Stimulated activated CD4-positive, alpha-beta T cell treated with anti-CD3 and anti-CD28 coated beads, Interleukin-12 subunit alpha, Interleukin-12 subunit beta, amount 100 ng/mL, for 4 hours (primary cell): Measurements from ENCODE around the gene SLC7A6.

Experiments used
- DNase-seq: peaks from one replicate; pipeline ENCODE4 v3.0.0-alpha.2; 2020

SLC7A6 gene

DNA sequence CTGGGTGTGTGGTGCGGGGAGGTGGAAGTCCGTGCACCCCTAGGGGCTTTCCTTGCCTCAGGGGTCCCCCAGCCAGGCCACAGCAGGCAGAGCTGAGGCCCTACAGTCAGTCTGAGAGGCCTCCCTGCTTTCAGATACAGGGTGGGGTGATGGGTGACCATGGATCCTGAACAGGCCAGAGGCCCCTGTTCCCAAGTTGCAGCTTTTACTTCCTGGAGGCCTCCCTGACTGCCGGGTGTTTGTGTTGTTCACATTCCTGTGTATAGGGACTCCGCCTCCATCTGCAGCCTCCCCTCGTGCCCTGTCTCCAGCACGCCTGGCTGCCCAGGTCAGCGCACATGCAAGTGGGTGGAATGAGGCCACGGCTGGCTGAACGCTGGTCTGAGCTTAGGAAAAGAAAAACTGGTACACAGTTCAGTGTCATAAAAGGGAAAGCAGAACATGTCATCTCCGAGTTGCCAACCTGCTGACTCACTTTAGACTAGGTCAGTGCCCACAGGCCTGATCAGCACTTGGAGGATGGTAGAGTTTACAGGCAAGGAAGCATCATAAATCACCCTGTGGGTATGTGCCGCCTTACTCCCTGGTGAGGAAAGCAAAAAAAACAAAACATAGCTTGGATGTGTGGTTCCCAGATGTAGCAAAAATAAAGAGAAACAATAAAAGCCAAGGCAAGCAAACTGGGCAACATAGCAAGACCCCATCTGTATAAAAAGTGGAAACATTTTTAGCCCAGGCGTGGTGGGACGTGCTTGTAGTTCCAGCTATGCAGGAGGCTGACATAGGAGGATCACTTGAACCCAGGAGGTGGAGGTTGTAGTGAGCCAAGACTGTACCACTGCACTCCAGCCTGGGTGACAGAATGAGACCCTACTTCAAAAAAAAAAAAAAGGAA, 6.2 kb upstream of the SLC7A6 start:
- DNase-seq: no peak

DNA sequence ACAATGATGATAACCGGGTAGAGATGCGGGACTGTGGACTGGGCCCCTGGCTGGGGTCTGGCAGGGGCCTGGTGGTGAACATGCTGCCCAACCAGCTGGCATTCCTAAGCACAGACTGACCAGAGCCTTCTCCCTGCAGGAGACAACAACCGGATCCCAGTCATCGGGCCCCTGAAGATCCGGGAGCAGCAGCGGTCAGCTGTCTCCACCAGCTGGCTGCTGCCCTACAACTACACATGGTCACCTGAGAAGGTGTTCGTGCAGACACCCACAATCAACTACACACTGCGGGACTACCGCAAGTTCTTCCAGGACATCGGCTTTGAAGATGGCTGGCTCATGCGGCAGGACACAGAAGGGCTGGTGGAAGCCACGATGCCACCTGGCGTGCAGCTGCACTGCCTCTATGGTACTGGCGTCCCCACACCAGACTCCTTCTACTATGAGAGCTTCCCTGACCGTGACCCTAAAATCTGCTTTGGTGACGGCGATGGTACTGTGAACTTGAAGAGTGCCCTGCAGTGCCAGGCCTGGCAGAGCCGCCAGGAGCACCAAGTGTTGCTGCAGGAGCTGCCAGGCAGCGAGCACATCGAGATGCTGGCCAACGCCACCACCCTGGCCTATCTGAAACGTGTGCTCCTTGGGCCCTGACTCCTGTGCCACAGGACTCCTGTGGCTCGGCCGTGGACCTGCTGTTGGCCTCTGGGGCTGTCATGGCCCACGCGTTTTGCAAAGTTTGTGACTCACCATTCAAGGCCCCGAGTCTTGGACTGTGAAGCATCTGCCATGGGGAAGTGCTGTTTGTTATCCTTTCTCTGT, 5.1 kb upstream of the SLC7A6 start:
- no peak for DNase-seq

DNA sequence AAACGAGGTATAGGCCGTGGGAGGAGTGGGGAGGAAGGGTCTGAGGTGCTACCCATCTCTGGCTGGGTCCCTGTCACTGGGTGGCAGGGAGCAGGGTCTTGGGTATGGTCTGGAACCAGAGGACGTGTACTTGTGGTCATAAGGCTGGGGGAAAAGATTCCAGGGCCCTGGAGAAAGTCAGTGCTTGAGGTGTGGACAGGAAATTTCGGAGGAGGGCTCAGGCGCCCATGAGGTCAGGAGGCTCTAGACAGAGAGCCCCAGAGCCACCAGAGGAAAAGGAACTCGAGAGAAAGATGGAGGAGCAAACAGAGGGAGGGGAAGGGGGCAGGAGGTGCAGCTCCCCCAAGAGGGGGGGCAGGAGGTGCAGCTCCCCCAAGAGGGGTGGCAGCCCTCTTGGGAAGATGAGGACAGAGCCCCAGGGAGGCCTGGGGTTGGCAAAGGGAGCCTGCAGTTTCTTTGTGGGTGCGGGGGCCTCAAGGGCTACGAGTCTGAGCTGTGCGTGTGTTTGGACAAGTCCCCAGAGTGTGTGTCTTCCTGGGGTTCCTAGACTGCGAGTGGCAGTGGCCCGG, 683 bp upstream of the SLC7A6 start:
- no peak for DNase-seq

DNA sequence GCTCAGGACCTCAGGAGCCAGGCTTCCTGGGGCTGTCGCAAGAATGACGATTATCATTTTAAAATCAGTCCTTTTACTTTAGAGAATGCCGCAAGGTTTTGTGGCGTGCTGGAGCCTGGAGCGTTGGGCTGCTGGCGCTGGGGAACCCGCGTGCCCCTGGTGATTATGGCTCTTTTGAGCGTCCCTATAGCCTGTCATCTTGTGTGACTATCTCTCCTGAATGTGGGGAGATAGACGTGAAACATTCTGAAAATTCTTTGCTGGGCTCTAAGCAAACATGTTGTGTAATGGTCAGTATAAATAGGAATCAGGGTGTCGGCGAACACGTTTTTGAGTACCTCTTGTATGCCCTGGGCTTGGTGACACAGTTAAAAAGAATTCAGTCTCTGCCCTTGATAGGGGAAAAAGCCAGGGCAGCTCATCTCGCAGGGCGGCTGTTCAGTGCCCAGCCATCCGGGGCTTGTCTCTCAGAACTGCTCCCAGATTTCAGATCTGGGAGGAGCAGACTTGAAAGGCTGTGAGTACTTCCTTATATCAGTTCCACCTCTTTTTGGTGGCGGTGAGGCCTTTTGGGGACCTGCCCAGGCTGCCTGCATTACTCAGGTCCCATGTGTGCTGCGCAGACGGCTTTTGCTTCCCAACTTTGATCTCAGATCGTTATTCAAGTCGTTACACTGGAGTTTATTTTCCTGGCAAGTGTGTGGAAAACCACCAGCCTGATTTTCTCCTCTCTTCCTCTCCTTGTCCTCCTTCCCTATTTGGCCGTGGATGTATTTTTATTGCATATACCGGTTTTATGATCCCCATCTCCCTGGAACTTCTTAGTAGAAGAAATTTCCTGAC, 973 bp downstream of the SLC7A6 start:
- DNase-seq: peak; percentile 43

DNA sequence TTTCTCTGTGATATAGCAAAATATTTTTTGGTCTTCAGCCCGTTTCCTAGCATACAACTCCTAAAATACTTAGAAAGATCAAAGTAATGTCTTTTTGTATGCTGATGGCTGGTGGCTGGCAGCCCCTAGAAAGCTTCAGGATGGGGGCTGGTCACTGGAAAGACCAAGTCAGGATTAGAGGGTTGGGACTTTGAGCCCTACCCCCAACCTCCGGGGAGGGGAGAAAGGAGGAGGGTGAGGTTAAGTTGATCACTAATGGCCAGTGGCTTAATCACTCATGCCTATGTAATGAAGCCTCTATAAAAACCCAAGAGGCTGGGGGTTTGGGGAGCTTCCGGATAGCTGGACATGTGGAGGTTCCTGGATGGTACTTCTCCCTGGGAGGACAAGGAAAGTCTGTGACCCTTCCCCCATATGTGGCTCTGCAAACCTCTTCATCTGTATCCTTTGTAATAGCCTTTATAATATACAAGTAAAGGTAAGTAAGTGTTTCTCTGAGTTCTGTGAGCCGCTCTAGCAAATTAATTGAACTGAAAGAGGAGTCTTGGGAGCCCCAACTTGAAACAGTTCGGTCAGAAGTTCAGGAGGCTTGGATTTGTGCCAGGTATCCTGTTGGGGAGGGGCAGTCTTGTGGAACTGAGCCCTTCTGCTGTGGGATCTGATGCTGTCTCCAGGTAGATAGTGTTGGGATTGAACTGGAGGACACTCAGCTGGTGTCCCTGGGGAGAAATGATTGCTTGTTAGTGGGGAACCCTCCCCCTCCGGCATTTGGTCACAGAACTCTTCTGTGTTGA, 3.5 kb downstream of the SLC7A6 start:
- DNase-seq: no peak

DNA sequence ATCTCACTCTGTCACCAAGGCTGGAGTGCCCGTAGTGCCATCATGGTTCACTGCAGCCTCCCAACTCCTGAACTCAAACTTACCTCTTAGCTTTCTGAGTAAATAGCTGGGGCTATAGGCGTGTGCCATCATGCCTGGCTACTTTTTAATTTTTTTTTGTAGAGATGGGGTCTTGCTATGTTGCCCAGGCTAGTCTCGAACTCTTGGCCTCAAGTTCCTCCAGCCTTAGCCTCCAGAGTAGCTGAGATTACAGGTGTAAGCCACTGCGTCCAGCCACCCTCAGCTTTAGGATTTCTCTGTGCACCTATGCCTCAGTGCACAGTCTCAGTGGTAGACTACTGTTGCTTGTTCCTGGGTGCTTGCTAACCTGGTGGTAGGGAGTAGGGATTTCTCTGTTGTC, 5.5 kb downstream of the SLC7A6 start:
- DNase-seq: no peak

DNA sequence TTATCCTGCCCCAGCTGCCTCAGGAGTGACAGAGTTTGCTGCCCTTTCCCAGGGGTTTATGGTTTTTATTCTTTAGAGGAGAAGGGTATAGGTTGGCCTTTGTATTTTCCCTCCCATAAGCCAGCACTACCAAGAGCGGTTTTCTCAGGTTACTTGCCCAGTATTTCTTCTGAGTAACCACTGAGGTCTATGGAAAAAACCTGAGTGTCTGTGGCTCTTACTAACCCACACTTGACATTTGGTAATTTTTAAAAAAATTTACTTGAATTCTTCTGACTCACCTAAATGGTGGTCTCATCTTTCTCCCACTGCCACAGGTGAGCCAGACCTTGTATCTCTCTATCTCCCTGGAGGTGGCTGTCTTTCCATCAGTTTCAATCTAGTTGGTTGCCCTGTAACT, 6.0 kb downstream of the SLC7A6 start:
- DNase-seq: no peak

DNA sequence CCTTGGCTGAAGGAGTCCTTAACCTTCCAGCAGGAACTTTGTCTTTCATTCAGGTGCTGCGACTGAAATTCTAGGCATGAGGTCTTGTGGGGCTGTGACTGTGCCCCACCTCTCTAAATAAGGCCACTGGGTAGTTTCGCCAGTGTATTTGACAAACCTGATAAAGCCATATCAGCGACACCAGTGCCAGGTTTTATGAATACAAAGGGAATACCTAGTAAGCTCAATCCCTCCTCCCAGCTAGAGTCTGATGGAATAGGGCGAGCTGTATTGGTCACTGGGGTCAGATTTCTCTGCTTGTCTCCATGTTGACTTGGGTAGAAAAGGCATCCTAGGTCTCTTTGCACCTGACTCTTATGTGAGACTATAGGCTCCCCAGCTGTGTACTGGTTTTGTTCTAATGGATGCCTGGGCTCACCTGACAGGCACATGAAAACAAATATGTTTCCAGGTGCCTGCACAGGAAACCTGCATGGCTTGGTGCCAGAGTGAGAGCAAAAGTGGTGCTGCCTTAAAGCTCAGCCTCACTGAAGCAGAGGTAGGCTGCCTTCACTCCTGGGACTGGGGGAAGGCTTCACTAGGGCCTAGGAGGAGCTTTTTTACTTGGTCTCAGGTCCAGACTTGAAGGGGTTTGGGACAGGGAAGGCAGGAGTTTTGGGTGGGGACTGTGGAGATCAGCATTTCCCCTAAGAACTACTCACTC, 8.3 kb downstream of the SLC7A6 start:
- no peak for DNase-seq

DNA sequence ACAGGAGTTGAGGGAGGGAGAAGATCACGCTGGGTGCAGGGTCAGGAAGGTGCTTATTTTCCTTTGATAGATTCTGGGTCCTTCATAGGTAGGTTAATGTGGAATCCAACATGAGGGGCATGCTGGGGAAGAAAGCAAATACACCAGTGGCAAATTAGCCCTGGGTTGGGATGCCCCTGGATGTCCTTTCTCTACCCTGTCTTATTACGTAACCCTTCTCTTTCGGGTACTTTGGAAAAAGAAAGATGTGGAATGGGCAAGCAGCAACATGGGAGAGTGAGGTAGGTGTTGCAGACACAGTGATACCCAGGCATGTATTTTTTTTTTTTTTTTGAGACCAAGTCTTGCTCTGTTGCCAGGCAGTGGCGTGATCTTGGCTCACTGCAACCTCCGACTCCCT, 9.1 kb downstream of the SLC7A6 start:
- DNase-seq: no peak

DNA sequence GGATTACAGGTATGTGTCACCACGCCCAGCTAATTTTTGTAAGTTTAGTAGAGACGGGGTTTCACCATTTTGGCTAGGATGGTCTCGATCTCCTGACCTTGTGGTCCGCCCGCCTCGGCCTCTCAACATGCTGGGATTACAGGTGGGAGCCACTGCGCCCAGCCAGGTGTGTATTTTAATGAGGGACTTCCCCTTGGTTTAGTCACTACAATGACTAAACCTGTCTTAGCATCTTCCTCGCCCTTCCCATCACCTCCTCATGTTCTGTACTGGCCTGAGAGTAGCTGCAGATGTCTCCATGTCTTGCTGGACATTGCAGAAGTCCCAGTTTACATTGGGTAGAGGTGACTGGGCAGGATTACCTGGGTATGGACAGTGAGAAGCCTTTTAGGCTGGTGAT, 9.6 kb downstream of the SLC7A6 start:
- DNase-seq: no peak

- DNase-seq: no peak
These were observed 10.1 kb downstream of the SLC7A6 start for GRCh38 chr16:68274441-68274840.

DNA sequence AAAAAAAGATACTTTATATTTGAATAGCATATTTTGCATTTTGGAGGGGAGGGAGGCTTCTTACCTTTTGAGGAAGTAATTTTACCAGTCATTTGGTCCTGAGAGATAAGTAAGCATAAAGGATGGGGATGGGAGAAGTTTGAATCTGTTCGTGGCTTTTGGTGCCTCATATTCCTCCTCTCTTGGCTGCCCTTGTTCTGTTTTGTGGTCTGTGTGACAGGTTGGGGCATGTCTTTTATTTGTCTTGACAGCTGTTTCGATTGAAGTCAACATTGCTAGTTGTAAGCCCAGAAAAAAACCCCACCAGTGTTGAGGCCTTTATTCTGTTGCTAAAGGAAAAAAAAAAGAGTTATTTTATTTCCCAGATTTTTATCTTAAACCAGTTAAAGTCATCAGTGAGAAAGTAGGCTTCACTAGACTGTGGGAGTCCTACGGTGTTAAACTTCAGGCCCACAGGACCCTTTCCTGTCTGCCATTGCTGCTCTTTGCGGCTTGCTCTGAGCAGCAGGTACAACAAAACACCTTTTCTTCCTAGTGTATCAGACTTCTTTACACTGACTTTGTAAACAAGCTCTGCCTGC, 11.4 kb downstream of the SLC7A6 start:
- DNase-seq: no peak

GRCh38 chr16:68276223-68276622, 11.9 kb downstream of the SLC7A6 start:
- DNase-seq: no peak

DNA sequence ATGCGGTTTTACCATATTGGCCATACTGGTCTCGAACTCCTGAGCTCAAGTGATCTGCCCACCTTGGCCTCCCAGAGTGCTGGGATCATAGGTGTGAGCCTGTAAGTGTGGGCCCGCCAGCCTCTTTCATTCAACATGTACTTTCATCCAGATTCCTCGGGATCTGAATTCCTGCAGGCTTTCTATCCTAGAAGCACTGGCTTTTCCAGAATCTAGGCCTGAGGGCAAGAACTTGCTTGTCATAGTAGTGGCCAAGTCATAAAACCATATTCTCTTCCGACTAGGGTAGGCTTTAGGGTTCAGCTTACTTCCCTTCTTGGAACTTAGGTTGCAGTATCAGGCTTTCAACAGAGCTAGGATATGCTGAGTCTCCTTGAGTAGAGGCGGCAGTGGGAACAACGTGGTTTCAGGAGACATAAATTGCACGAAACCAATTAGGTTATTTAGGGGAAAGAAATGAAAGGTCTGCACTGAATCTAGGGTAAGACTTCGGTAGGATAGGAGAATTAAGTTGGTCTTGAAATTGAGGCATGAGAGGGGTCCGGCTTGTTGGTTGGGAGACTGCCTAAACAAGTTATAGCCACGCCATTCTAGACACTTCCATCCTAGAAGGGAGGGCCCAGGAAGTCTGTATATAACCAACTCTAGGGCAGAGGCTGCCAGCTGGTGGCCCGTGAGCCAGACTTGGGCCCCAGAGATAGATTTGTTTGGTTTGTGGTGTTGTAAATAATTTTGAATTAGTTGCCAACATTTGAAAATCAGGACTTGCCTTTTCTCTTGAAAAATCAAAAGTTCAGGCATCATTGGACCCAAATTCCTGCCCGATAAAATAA, 15.6 kb downstream of the SLC7A6 start:
- DNase-seq: no peak

GRCh38 chr16:68281368-68282063, 17.2 kb downstream of the SLC7A6 start:
- DNase-seq: no peak

- no peak for DNase-seq
These were observed 17.7 kb downstream of the SLC7A6 start for GRCh38 chr16:68282064-68282452.

DNA sequence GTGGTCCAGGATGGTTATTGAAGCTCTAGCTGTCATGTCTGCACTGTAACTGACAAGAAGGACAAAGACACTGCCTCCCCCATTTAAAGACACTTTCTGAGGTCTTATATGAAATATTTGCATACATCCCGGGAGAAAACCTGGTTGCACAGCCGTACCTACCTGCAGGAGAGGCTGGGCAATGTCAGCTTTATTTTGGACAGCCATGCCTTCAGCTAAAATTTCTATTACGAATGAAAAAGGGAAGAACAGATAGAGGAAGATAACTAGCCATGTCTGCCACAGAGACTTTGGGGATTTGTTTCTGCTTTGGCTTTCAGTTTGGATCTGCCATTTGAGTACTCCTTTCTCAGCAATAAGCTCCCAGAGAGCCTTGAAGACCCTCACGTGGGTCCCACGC, 19.0 kb downstream of the SLC7A6 start:
- DNase-seq: no peak

DNA sequence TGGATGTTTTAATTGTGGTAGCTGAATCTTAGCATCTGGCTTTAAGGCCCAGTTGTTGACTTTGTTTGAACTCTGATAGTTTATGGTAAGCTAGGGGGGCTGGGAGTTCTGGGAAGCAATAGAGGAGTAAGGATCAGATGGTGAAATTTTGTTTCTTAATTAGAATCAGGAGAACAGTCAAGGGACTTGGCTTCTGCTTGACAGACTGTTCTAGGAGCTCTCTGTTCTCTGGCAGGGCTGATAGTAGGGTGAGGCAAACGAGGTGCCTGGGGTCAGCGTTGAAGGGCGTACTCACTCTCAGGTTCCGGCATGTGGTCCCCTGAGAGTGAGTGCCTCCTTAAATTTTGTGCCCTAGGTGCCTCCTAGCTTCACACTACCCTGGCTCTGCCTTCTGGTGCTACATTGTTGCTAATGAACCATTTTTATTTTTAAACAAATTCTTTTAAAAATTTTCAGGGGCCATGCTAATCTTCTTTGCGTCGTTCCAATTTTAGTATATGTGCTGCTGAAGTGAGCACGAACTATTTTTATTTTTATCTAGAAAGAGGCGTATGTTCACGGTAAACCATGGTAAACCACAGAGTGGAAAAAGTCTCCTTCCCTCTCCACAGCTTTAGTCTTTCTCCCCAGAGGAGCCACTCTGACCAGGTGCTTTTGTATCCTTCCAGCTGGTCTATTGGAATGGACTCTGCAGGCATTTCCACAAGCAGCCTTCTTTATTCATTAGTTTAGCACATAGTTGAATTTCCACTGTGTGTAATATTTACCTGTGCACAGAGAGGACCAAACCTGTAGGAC, 19.7 kb downstream of the SLC7A6 start:
- DNase-seq: no peak

- no peak for DNase-seq
These were observed 20.5 kb downstream of the SLC7A6 start for GRCh38 chr16:68284847-68285246.
